DMS114 treated with DMSO at 0.1 percent for 48 hours (cell line): Measurements from ENCODE around the gene TSHZ2.
"Not testable (repeated sequence)": the region's sequence is repeated elsewhere in the genome, so short reads cannot be mapped to it uniquely, and the experiment has no call there.

Source experiments
- DNase-seq: peaks from one replicate; lab custom pipeline; 2025; ENCODE audit not compliant: unreplicated experiment; lab: John Stamatoyannopoulos, UW

Gene TSHZ2

DNA sequence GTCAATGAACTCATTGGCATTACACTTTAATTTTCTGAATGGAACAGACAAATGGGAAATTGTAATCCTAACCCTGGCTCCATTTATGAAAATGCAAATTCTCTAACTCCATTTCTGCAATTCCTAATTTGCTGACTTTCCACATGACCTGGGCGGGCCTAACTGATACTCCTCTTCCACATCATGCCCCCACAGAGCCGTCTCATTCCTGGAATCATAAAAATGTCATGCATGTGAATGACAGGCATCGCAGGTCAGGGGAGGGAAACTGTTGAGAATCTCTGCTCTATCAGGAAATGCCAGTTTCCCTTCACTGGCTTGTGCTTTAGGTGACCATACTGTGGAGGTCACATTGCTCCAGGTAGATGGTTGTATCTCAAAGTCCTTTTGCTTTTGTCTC lies 456.4 kb downstream of the TSHZ2 start:
- no peak for DNase-seq

DNA sequence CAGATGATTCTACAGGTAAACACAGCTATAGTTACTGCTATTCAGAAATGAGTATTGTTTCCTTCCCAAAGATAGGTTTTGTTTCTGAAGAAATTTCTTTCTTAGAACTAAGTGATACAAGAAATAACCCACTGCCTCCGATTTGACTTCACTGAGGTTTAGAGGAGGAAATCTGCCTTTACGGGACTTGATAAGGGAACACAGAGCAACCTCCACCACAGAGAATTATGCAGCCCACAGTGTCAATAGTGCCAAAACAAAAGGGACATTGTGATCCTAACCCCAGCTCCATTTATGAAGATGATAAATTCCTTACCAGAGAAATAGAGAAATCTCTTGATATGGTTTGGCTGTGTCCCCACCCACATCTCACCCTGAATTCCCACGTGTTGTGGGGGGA lies 456.8 kb downstream of the TSHZ2 start:
- DNase-seq = no peak

DNA sequence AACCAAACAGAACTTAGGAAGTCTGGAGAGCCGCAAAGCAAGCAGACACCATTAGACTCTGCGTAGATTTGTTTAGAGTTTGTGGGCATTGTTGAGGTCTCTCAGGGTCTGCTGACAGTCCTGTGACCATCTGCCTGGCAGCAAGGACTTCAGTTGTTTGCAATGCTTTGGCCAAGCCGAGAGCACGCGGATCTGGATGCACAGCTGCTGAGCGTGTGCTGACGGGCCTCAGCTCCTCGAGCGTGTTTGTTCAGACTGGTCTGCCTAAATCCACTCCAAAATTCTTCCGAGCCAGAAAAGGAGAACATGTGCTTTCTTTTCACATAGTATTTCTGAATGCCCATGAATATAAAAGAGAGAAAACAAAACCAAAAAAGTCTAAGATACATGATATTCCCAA lies 462.5 kb downstream of the TSHZ2 start:
- DNase-seq = no peak

DNA sequence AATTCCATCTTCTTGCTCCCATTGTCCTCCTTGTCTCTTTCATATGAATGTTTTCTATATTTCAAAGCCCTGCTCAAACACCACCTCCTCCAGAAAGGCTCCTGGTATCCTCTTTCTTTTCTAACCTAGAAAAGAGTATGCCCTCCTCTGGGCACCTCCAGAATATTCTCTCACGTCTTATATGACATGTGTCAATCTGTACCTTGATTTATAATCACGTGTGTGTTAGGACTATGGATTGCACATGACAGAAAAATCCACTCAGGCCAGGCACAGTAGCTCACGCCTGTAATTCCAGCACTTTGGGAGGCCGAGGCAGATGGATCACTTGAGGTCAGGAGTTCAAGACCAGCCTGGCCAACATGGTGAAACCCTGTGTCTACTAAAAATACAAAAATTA lies 464.8 kb downstream of the TSHZ2 start:
- not testable (repeated sequence) for DNase-seq

DNA sequence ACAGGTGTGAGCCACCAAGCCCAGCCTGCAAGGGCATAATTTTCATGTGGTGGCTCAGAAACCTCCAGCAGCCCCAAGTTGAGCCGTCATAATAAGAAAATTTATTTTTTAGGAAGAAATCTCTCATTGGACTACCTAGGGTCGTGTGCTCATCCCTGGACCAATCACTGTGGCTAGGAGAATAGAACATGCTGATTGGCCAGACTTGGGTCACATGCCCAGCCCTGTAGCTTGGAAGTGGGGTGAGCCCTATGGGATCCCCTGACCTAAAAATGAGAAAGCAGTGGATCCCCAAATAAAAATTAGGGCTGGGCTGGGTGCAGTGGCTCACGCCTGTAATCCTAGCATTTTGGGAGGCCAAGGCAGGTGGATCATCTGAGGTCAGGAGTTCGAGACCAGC lies 466.2 kb downstream of the TSHZ2 start:
- no peak for DNase-seq

DNA sequence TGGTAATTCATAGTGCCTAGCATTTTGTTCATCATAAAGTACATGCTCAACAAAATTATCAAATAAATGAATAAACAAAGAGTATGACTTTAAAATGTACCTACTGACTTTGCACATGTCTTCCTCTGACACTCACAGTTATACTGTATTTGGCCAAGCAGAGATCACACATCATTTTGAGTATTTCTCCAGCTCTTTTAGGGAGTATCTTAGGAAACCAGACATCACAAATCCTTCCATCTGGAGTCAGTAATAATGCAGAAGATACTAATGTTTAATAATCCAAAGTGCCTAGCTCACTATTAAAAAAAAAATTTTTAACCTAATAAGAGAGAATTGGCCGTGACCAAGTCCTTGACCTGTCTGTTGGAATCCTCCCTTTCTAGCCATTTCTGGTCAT lies 466.9 kb downstream of the TSHZ2 start:
- no peak for DNase-seq

DNA sequence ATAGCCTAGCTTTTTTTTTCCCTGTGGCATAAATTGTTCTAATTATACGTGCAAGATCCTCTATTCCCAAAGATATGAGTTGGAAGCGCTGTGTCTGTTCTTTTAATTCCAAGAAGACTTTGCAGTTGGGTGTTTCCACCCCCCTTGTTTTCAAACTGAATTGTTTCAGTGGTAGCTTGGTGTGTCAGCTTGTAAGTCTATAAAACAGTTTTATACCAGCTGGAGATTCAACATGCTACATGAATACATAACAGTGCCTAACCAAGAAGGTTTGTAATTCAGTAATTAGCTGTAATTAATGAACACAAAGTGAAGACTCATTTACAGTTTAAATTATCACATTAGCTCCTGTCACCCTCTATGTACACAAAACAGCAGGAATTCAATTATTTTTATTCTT lies 467.5 kb downstream of the TSHZ2 start:
- DNase-seq = no peak

DNA sequence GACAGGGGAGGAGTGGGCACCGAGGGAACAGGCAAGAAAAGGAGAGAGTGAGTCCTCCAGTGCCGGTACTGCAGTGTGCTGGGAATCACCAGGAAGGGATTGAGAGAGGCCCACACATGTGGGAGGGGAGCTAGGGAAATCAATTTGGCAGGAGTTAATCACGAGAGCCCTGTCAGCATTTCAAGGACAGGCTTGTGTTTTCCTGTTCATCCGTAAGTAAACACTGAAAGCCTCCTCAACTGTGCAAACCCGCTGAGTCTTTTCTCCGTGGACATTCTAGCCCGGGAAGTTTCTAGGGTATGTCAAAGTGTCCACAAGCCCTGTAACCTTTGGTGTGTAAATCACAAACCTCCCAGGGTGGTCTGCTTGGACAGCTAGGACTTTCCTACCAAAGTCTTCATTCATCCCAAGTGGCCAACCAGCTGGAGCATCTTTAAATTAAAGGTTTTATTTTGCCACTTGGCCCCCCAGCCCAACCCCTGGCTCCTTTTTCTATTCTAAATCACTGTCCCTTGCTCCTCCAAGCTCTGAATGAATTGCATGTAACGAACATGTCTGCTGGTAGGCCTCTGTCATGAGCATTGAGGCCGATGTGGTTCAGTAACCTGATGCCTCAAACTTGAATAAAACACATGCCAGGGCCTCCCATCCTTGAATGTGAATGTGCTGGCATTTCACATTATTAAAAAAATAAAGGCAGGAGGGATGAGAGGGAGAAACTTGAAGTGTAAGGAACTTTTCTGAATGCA lies 472.4 kb downstream of the TSHZ2 start:
- no peak for DNase-seq

DNA sequence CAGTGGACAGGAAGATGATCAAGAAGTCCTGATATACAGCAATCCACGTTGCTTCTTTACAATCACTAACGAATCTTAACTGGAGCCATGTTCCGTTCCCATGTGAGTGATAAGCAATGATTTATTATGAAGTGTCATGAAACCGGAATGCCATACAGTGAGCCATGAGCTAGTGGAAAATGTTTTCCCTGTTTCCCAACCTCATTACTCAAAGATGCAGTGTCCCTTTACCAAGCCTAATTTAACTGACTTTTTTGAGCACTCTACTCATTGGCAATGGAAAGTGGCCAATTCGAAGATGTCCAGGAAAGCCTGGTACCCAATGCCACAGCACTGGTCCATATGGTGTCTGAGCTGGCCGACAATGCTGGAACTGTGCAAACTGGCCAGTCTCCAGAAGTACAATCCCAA lies 473.2 kb downstream of the TSHZ2 start:
- DNase-seq = no peak

DNA sequence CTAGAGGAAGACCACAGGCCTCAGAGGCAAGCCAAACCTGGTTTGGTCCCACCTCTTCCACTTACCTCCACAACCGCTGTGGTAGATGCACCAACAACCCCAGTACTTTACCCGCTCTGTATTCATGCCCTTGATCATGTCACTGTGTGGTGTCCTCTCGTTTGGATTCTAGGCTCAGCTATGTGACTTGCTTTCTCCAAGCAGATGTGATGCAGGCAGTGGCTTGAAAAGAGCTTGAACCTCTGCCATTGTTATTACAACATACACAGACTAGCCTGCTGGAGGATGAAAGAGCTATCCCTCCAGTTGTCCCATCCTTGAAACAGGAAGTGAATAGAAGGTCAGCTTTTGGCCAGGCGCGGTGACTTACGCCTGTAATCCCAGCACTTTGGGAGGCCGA lies 473.8 kb downstream of the TSHZ2 start:
- no peak for DNase-seq

DNA sequence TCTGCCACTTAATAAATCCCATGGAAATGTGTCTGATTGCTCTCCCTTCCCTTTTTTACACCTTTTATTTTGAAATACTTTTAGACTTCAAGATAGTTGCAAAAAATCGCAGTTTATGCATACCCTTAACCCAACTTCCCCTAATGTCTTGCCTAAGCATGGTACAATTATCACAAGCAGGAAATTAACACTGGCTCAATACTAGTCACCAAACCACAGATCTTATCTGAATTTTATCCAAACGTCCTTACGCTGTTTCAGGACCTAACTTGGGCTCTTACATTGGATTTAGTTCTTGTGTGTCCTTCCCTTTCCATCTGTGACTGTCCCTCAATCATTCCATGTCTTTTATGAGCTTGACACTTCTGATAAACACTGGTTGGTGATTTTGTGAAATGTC lies 475.2 kb downstream of the TSHZ2 start:
- DNase-seq = no peak

DNA sequence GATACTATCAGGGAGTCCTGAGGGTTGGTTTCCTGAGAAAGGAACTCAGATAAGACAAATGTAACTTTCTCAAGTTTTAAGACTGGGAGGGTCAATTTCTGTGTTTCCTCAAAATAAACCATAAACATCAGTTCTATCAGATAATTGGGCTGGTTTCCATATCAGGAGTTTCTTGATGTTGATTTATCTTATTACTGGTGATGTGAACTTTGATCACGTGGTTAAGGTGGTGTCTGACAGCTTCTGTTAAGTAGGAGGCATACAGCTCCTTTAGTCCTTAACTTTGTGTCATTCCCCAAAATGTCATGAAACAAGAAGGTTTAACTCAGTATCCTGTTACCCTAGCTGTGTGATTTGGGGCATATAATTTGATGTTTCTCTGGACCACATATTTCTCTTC lies 476.3 kb downstream of the TSHZ2 start:
- no peak for DNase-seq

DNA sequence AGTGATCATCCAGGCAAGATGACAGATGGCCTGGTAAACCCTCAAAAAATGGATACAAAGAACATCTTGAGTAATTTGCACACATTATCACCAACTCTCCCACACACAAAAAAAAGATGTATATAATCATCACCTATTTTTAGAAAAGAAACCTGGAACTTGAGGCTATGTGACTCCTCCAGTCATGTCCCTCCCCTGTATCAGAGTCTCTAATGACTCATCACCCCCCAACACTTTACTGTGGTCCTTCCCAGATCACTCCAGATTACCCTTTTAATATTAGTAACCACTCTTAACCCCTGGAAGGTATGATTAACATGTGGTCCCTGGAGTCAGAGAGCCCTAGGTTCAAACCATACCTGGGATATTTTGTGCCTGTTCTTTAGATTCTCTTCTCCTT lies 476.7 kb downstream of the TSHZ2 start:
- no peak for DNase-seq

DNA sequence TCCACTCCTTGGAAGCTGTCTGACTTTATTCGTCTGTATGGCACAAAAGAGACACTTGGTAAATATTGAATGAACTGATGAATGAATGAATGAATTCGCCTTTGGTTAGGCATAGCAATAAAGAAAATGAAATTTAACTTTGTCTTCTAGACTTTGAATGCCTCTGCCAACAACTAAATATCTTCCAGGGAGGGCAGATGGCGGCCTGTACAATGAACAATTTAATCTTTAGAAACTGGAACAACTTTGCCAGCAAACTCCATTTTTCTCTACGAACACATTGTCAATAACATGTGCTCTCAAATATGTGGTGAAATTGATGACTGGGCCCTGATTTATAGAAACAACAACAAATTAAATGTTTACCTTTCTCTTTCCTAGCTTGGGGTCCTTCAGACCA lies 480.9 kb downstream of the TSHZ2 start:
- DNase-seq = no peak

DNA sequence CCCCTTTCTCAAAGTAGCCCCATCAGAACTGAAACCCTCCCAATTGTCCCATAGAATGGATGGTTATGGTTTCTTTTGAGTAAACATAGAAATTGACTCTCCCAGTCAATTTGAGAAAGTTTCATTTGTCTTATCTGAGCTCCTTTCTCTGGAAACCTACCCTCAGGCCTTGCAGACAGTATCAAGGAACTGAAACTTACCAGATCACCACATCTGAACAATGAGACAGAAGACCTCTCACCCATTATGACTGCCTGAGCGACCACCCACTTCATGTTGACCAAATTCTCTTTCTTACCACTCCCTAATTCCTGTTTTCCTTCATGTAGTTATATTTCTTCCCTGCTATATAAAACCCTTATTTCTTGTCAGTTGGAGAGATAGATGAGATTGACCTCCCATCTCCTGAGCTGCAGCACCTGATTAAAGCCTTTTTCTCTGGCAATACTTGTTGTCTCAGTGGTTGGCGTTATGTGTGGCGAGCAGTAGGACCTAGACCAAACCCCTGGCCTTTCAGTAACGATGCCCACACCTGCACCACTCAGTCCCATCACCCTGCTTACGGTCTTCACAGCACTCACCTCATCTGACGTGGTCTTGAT lies 482.6 kb downstream of the TSHZ2 start:
- no peak for DNase-seq

DNA sequence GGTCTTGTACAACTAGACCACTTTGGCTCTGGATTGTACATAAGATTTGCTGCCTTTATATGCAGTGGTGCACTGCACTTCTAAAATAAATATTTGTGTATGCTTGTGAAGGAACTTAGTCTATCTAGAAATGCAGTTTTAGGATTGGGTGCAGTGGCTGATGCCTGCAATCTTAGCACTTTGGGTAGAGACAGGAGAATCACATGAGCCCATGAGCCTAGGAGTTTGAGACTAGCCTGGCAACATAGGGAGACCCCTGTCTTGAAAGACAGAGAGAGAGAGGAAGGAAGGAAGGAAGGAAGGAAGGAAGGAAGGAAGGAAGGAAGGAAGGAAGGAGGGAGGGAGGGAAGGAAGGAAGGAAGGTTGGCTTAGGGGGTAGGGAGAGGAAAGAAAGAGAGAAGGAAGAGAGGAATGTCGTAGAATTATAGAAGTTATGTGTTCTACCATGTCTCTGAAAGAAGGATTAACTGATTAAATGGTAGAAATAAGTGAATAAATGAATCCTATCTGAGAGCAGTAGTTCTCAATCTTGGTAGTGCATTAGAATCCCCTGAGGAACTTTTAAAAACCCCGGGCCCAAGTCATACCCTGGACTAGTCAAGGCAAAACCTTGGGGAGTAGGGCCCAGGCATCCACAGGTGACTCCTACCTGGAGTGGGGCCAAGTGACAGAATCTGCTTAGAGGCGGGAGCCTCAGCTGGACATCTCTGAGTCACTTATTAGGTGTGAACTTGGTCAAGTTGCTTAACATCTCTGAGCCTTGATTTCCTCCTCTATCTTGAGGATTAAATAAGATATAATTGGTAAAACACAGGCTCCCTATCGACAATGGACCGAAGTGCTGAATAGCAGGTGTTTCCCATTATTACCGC lies 491.2 kb downstream of the TSHZ2 start:
- DNase-seq = no peak

DNA sequence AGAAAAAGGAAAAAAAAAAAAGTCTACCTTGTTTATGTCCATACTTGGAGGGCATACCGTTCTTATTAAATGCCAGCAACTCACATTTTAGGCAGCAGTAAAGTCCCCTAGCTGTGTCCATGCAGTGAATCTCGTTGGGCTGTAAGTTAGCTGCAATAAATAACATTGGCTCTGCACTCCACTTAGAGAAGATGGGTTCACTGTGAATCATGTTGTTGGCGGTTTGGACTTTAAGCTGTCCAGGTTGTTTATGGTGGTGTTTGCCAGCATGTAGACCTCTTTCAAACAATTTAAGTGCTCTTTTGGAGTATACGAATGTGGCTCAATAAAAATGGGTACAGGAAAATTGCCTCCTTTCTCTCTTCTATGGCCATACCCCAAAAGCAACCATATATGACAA lies 494.1 kb downstream of the TSHZ2 start:
- no peak for DNase-seq

DNA sequence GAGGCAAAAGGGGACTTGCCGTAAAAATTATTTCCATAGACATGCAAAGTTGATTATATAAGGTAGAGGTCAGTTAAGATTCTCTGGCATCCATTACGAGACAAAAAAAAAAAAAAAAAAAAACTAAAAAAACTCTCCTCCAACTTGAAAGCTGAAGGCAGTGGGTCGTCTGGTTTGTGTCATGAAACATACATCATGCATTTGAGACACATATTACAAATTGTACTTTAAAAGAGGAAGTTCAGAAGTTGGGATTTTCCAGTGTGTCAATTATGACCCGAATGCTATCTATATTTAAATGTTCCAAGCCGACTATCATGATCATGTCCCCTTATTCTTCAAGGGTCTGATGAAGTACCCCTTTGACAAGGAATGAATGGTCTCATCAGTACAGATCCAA lies 496.4 kb downstream of the TSHZ2 start:
- no peak for DNase-seq

DNA sequence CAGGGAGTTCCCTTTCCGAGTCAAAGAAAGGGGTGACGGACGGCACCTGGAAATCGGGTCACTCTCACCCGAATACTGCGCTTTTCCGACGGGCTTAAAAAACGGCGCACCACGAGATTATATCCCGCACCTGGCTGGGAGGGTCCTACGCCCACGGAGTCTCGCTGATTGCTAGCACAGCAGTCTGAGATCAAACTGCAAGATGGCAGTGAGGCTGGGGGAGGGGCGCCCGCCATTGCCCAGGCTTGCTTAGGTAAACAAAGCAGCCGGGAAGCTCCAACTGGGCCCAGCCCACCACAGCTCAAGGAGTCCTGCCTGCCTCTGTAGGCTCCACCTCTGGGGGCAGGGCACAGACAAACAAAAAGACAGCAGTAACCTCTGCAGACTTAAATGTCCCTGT lies 500.7 kb downstream of the TSHZ2 start:
- not testable (repeated sequence) for DNase-seq

DNA sequence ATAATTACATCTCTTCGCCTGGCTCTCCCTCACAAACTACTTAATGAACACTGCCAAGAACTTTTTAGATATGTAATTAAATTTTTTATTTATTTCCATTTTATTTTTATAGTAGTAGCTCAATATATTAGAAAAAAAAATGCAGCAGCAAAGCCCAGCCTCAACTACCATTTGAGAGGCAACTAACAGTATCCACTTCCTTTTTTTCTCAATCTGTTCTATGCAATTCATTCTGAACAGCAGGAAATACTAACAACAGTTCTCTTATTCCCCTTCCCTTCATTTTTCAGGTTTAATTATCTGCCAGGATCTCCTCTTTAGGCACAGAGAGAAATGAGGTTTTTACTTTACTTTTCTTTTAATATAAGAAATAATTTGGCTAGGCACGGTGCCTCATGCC lies 508.8 kb downstream of the TSHZ2 start:
- DNase-seq = no peak

DNA sequence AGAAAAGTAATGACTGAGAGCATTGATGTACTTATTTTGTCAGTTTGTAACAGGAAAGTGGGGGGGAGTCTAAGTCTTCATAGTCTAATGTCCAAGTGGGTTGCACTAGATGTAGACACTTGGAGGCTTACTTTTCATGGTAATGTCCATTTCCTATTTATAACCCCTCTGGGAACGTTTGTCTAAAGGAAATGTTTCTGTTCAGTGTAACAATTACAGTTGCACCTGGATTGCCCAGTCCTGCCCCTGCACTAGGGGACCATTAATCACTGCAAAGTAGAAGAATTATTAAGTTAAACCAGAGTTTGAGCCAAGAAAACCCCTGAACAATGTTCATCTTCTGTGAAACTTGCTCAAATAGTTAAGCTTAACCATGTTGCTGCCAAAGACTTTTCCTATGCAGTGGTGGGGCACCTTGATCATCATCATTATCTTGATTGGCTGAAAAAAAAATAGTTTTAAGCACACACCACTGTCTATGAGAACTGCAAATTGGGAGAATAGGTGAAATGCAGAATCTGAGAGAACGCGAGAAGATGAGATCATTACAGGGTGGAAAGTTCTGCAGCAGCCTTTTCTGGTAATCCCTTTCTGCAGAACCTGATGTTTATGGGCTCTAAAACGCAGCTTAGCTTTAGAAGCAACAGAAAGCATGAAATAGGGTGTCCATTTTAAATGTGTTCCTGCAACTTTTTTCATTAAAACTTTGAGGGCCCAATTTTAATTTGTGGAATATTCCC lies 515.5 kb downstream of the TSHZ2 start:
- DNase-seq = no peak
